ENCODE data around the gene IL24.
A peak's percentile ranks its signal among the peaks of the same experiment; 100 is the strongest.

Gene IL24

GRCh38 chr1:206904423-206905142, 7.3 kb downstream of the IL24 start:
- H3K4me3 ChIP-seq (ENCODE audit: low read length) = no peak overlapping the region
- no peak for TF ChIP-seq ZNF274 (IDR thresholded peaks at IDR 0.05; ENCODE audit: low read depth, low read length)

GRCh38 chr1:206905295-206906164, 8.3 kb downstream of the IL24 start:
- H3K4me3 ChIP-seq (ENCODE audit: low read length) = no peak overlapping the region
- TF ChIP-seq ZNF274 (IDR thresholded peaks at IDR 0.05; ENCODE audit: low read depth, low read length) = no peak

GRCh38 chr1:206907304-206907991, 10.2 kb downstream of the IL24 start:
- no peak overlapping the region for H3K4me3 ChIP-seq (ENCODE audit: low read length)
- no peak for TF ChIP-seq ZNF274 (IDR thresholded peaks at IDR 0.05; ENCODE audit: low read depth, low read length)

GRCh38 chr1:206908038-206908437, 10.8 kb downstream of the IL24 start:
- H3K4me3 ChIP-seq (ENCODE audit: low read length) = no peak overlapping the region
- no peak for TF ChIP-seq ZNF274 (IDR thresholded peaks at IDR 0.05; ENCODE audit: low read depth, low read length)

GRCh38 chr1:206909161-206909882, 12.1 kb downstream of the IL24 start:
- H3K4me3 ChIP-seq (ENCODE audit: low read length) = peak overlapping the region; percentile 3; the same call in 1 of the 2 replicates
- TF ChIP-seq ZNF274 (IDR thresholded peaks at IDR 0.05; ENCODE audit: low read depth, low read length) = no peak

GRCh38 chr1:206909883-206910318, 12.7 kb downstream of the IL24 start:
- TF ChIP-seq ZNF274 (IDR thresholded peaks at IDR 0.05; ENCODE audit: low read depth, low read length) = no peak
- H3K4me3 ChIP-seq (ENCODE audit: low read length) = peak overlapping the region; percentile 3; the same call in 1 of the 2 replicates

GRCh38 chr1:206911064-206911663, 13.9 kb downstream of the IL24 start:
- no peak for TF ChIP-seq ZNF274 (IDR thresholded peaks at IDR 0.05; ENCODE audit: low read depth, low read length)
- no peak overlapping the region for H3K4me3 ChIP-seq (ENCODE audit: low read length)

- TF ChIP-seq ZNF274 (IDR thresholded peaks at IDR 0.05; ENCODE audit: low read depth, low read length) = no peak
- no peak overlapping the region for H3K4me3 ChIP-seq (ENCODE audit: low read length)
These were observed 15.3 kb downstream of the IL24 start for GRCh38 chr1:206912445-206913095.

GRCh38 chr1:206913766-206914537, 16.7 kb downstream of the IL24 start:
- no peak for TF ChIP-seq ZNF274 (IDR thresholded peaks at IDR 0.05; ENCODE audit: low read depth, low read length)
- no peak overlapping the region for H3K4me3 ChIP-seq (ENCODE audit: low read length)

- no peak overlapping the region for H3K4me3 ChIP-seq (ENCODE audit: low read length)
- no peak for TF ChIP-seq ZNF274 (IDR thresholded peaks at IDR 0.05; ENCODE audit: low read depth, low read length)
These were observed 17.9 kb downstream of the IL24 start for GRCh38 chr1:206915030-206915735.

GRCh38 chr1:206916000-206916709, 18.9 kb downstream of the IL24 start:
- no peak for TF ChIP-seq ZNF274 (IDR thresholded peaks at IDR 0.05; ENCODE audit: low read depth, low read length)
- H3K4me3 ChIP-seq (ENCODE audit: low read length) = no peak overlapping the region
